Keratinocyte (primary cell): ENCODE data around the gene ARHGAP12. TPM values are rescaled to one million over a fixed set of nuclear protein-coding genes. Genes with fewer than 3 reads are reported as not detected.

ENCODE experiments used
- DNase-seq: peaks from one replicate; pipeline ENCODE4 v3.0.0-alpha.2; 2011; ENCODE audit warnings: low read depth, missing footprints, low spot score
- FAIRE-seq: peaks from 2 replicates; lab custom pipeline; 2011; peaks lifted over from hg19 to GRCh38; lab: Jason Lieb, UNC
- H2AFZ ChIP-seq: 2 replicates; pipeline ENCODE4 v1.6.0; 2012; ENCODE audit warnings: low read length, control low read depth, inconsistent platforms; ENCODE audit not compliant: control insufficient read depth
- H3K27ac ChIP-seq: 2 replicates; pipeline ENCODE4 v1.5.1; 2011; ENCODE audit warnings: low read length; ENCODE audit not compliant: control insufficient read depth, insufficient read depth
- H3K27me3 ChIP-seq: 3 replicates; pipeline ENCODE4 v1.6.0; 2011; ENCODE audit warnings: low read length; ENCODE audit not compliant: control insufficient read depth, insufficient read depth; ENCODE audit errors: extremely low read depth
- H3K36me3 ChIP-seq, 2 experiments: 2 replicates in 1 of 2; 3 replicates in 1 of 2; pipeline ENCODE4 v1.5.1; 2011; ENCODE audit warnings: low read length in 2 of 2, mild to moderate bottlenecking in 1 of 2; ENCODE audit not compliant: control insufficient read depth in 2 of 2, insufficient read depth in 2 of 2; ENCODE audit errors: extremely low read depth in 1 of 2
- H3K4me1 ChIP-seq: 3 replicates; pipeline ENCODE4 v1.5.1; 2011; ENCODE audit warnings: low read length; ENCODE audit not compliant: control insufficient read depth, insufficient read depth; ENCODE audit errors: extremely low read depth
- H3K4me2 ChIP-seq: 3 replicates; pipeline ENCODE4 v1.6.0; 2011; ENCODE audit warnings: low read depth, low read length; ENCODE audit not compliant: control insufficient read depth, insufficient read depth; ENCODE audit errors: extremely low read depth
- H3K4me3 ChIP-seq, 3 experiments: fragments of 200-600 bp in 1 of 3; sonication (generic) in 1 of 3; 2 replicates in 2 of 3; 3 replicates in 1 of 3; pipeline ENCODE4 v1.5.1; 2011 to 2016; ENCODE audit warnings: low read length in 3 of 3, mild to moderate bottlenecking in 3 of 3, control low read depth in 2 of 3, inconsistent platforms in 1 of 3, low read depth in 1 of 3, mixed read lengths in 1 of 3, mixed run types in 1 of 3, moderate library complexity in 1 of 3; ENCODE audit not compliant: control insufficient read depth in 2 of 3, insufficient read depth in 2 of 3; ENCODE audit errors: extremely low read depth in 1 of 3
- H3K79me2 ChIP-seq: 2 replicates; pipeline ENCODE4 v1.6.0; 2012; ENCODE audit warnings: low read length; ENCODE audit not compliant: control insufficient read depth, insufficient read depth
- H3K9ac ChIP-seq: 3 replicates; pipeline ENCODE4 v1.6.0; 2011; ENCODE audit warnings: low read length; ENCODE audit not compliant: control insufficient read depth, insufficient read depth; ENCODE audit errors: extremely low read depth
- H3K9me1 ChIP-seq: 3 replicates; pipeline ENCODE4 v1.6.0; 2011; ENCODE audit warnings: low read length; ENCODE audit not compliant: control insufficient read depth, insufficient read depth; ENCODE audit errors: extremely low read depth
- H3K9me3 ChIP-seq: 2 replicates; pipeline ENCODE4 v1.5.1; 2012; ENCODE audit warnings: low read depth, low read length; ENCODE audit not compliant: control insufficient read depth
- H4K20me1 ChIP-seq: 3 replicates; pipeline ENCODE4 v1.6.0; 2011; ENCODE audit warnings: low read length; ENCODE audit not compliant: control insufficient read depth, insufficient read depth; ENCODE audit errors: extremely low read depth
- CTCF ChIP-seq, 3 experiments: IDR thresholded peaks in 1 of 3; conservative IDR thresholded peaks in 1 of 3; optimal IDR thresholded peaks in 1 of 3; 2 replicates in 2 of 3; 3 replicates in 1 of 3; pipeline versions ENCODE3 to v1.5.1; 2011; ENCODE audit warnings: low read length in 3 of 3, mild to moderate bottlenecking in 3 of 3, moderate library complexity in 2 of 3, control low read depth in 1 of 3, inconsistent platforms in 1 of 3; ENCODE audit not compliant: insufficient read depth in 2 of 3; ENCODE audit errors: extremely low read depth in 1 of 3
- EZH2 ChIP-seq: IDR thresholded peaks from one replicate; pipeline ENCODE4 v1.6.1; 2012; ENCODE audit warnings: inconsistent platforms, mild to moderate bottlenecking, low read length, moderate library complexity
- dilution Hi-C: fragments of 300-500 bp; cut with MboI; formaldehyde crosslinking; loops from one replicate; pipeline ENCODE4 v1.7.0; 2020; ENCODE audit warnings: low sequenced_read_pairs; ENCODE audit not compliant: extremely low pct_ligation_motif_present
- polyA plus RNA-seq, 5 experiments: library from polyadenylated mRNA; depleted of rRNA in 3 of 5; stranded (reverse) in 3 of 5; stranded (forward) in 1 of 5; unstranded in 1 of 5; fragments of >200 nt; gene quantifications; 1 replicate in 1 of 5; 2 replicates in 3 of 5; 3 replicates in 1 of 5; pipeline versions ENCODE4 v1.2.1 to v1.2.3, GENCODE V29; 2011 to 2012; ENCODE audit warnings: missing spikeins in 2 of 5, low read depth in 1 of 5, low replicate concordance in 1 of 5

The ARHGAP12 gene
- polyA plus RNA-seq, 1 donor (not counting 4 experiments of a cell fraction or from before 2014, with no cell fraction given), result 26.6 TPM

GRCh38 chr10:31906039-31906438 is 22.6 kb downstream of the ARHGAP12 start:
- TF ChIP-seq EZH2, result no peak
- no peak for TF ChIP-seq CTCF (optimal IDR thresholded peaks at IDR 0.05 in 1 of 3, IDR thresholded peaks at IDR 0.05 in 1 of 3, conservative IDR thresholded peaks at IDR 0.05 in 1 of 3; ENCODE audit: extremely low read depth in 1 of 3, insufficient read depth in 2 of 3, low read length in 3 of 3)
- no peak for FAIRE-seq

GRCh38 chr10:31905586-31905985 is 23.0 kb downstream of the ARHGAP12 start:
- DNase-seq (no peak), FAIRE-seq (no peak)
- Histone ChIP-seq H3K4me1 (no peaks in the 10 kb centered on the region), H3K9ac (no peak overlapping the region), H3K27ac (no peak overlapping the region), H3K79me2 (peaks cover 93% of the 10 kb centered on the region), H3K9me3 (no peaks in the 10 kb centered on the region), H3K36me3 (peaks cover 7 to 30% of the 10 kb centered on the region in 2 experiments), H2AFZ (no peak overlapping the region), H3K4me2 (no peak overlapping the region), H4K20me1 (peaks cover 8% of the 10 kb centered on the region), H3K27me3 (no peaks in the 10 kb centered on the region), H3K9me1 (no peaks in the 10 kb centered on the region), H3K4me3 (no peak overlapping the region)
- TF ChIP-seq EZH2 (no peak), CTCF (optimal IDR thresholded peaks at IDR 0.05 in 1 of 3, IDR thresholded peaks at IDR 0.05 in 1 of 3, conservative IDR thresholded peaks at IDR 0.05 in 1 of 3; ENCODE audit: extremely low read depth in 1 of 3, insufficient read depth in 2 of 3, low read length in 3 of 3) (no peak)
- dilution Hi-C loops, result no loop called here

More at GRCh38 chr10:31906039-31906438, 22.6 kb downstream of the ARHGAP12 start:
- Histone ChIP-seq H3K9me1 (no peaks in the 10 kb centered on the region), H3K4me1 (no peaks in the 10 kb centered on the region), H2AFZ (no peak overlapping the region), H3K9me3 (no peaks in the 10 kb centered on the region), H3K27me3 (no peaks in the 10 kb centered on the region), H3K36me3 (peaks cover 6 to 30% of the 10 kb centered on the region in 2 experiments), H3K79me2 (peaks cover 92% of the 10 kb centered on the region), H3K4me2 (no peak overlapping the region), H3K27ac (no peak overlapping the region), H3K4me3 (no peak overlapping the region), H3K9ac (no peak overlapping the region), H4K20me1 (peaks cover 8% of the 10 kb centered on the region)
- dilution Hi-C loops, result no loop called here
- no peak for DNase-seq
